Sigmoid colon (tissue), 7 donors: ENCODE results near the gene SMIM1. TPM values are rescaled to one million over a fixed set of nuclear protein-coding genes. Genes with fewer than 3 reads are reported as not detected.

Experiments used
- DNase-seq: peaks from one replicate; pipeline ENCODE4 v3.0.0-alpha.2; 2019
- H3K27ac ChIP-seq, 4 donors: fragments of 200-600 bp; sonication (generic); one replicate each; pipeline ENCODE4 v1.5.1; 2016 to 2019; ENCODE audit warnings: mild to moderate bottlenecking in 1 of 4
- H3K27me3 ChIP-seq, 3 donors: fragments of 200-600 bp; sonication (generic); one replicate each; pipeline ENCODE4 v1.5.1; 2019; ENCODE audit warnings: mild to moderate bottlenecking in 1 of 3
- H3K36me3 ChIP-seq, 4 donors: fragments of 200-600 bp; sonication (generic); one replicate each; pipeline ENCODE4 v1.5.1; 2016 to 2019
- H3K4me1 ChIP-seq, 4 donors: fragments of 200-600 bp; sonication (generic); one replicate each; pipeline ENCODE4 v1.5.1; 2017 to 2019
- H3K4me3 ChIP-seq, 4 donors: fragments of 200-600 bp; sonication (generic); one replicate each; pipeline ENCODE4 v1.5.1; 2017 to 2019; ENCODE audit warnings: mild to moderate bottlenecking in 2 of 4, moderate library complexity in 1 of 4
- H3K9me3 ChIP-seq, 4 donors: fragments of 200-600 bp in 3 of 4; sonication (generic) in 3 of 4; one replicate each; pipeline versions ENCODE4 v1.5.1 to v1.6.1; 2013 to 2019
- CTCF ChIP-seq, 4 experiments: fragments of 450-650 bp in 3 of 4; fragments of 200-600 bp in 1 of 4; IDR thresholded peaks; one replicate each; pipeline ENCODE4 v1.5.1; 2016 to 2019; ENCODE audit warnings: antibody characterized with exemption in 4 of 4, mild to moderate bottlenecking in 3 of 4, moderate library complexity in 2 of 4
- EP300 ChIP-seq, 4 donors: sonication (generic); formaldehyde crosslinking; IDR thresholded peaks; one replicate each; pipeline ENCODE4 v1.6.1; 2017; ENCODE audit warnings: antibody characterized with exemption in 4 of 4
- POLR2A ChIP-seq, 2 donors: fragments of 450-650 bp; IDR thresholded peaks; one replicate each; pipeline ENCODE4 v1.6.1; 2016; ENCODE audit warnings: antibody characterized with exemption in 2 of 2, mild to moderate bottlenecking in 2 of 2, moderate library complexity in 2 of 2
- POLR2AphosphoS5 ChIP-seq, 4 donors: sonication (generic); formaldehyde crosslinking; IDR thresholded peaks; one replicate each; pipeline ENCODE4 v1.6.1; 2017; ENCODE audit warnings: antibody characterized with exemption in 4 of 4
- WGBS, 2 donors: extraction: QIAGEN DNeasy Blood & Tissue Kit; methylation state at CpG; one replicate each; pipeline ENCODE4 v1.1.7; 2013; 5-methylcytosine and 5-hydroxymethylcytosine counted together
- intact Hi-C: fragments of 100-400 bp; cut with DNase I; formaldehyde crosslinking; loops from one replicate; pipeline ENCODE4 v1.15.1; 2023
- polyA plus RNA-seq, 3 donors: library from polyadenylated mRNA; stranded (reverse); fragments of 200-250 nt; gene quantifications; one replicate each; pipeline ENCODE4 v1.2.3, GENCODE V29; 2013
- total RNA-seq, 4 donors: library from RNA; depleted of rRNA; stranded (reverse); fragments of >200 nt; gene quantifications; one replicate each; pipeline ENCODE4 v1.1.0, GENCODE V29; 2016
- donor health status: healthy with polysubstance abuse.
- donor health status: Bipolar disorder and iron deficiency.
- donor health status: healthy.

Gene SMIM1
- total and polyA plus RNA-seq, 7 donors, result 2.7 to 10.8 (median 6.8) TPM; not detected in 1

- no peak overlapping the region for H3K27ac ChIP-seq
- 93 to 96% methylated on average over 16 of the region's 16 CpGs for WGBS, 2 donors
- H3K27me3 ChIP-seq, result peaks cover 7 to 37% (median 22%) of the 10 kb centered on the region in 3 donors
- no peak for DNase-seq
- no peaks in the 10 kb centered on the region for H3K9me3 ChIP-seq
- H3K4me1 ChIP-seq, result peaks cover 0 to 8% (median 1%) of the 10 kb centered on the region in 4 donors
- H3K36me3 ChIP-seq, result peaks cover 0 to 52% (median 13%) of the 10 kb centered on the region in 4 donors
- intact Hi-C loops, result no loop called here
- no peak overlapping the region for H3K4me3 ChIP-seq
- TF ChIP-seq POLR2AphosphoS5 (IDR thresholded peaks at IDR 0.05) (no peak), POLR2A (IDR thresholded peaks at IDR 0.05) (no peak), EP300 (IDR thresholded peaks at IDR 0.05) (no peak), CTCF (IDR thresholded peaks at IDR 0.05) (no peak)
These were observed 37.9 kb upstream of the SMIM1 start for GRCh38 chr1:3734602-3735001.

- no peak overlapping the region for H3K4me3 ChIP-seq
- peaks cover 7 to 32% (median 20%) of the 10 kb centered on the region in 3 donors for H3K27me3 ChIP-seq
- no peak for TF ChIP-seq POLR2AphosphoS5 (IDR thresholded peaks at IDR 0.05)
- TF ChIP-seq CTCF (IDR thresholded peaks at IDR 0.05), result no peak
- TF ChIP-seq POLR2A (IDR thresholded peaks at IDR 0.05), result no peak
- no peak for TF ChIP-seq EP300 (IDR thresholded peaks at IDR 0.05)
- H3K4me1 ChIP-seq, result peaks cover 0 to 8% (median 1%) of the 10 kb centered on the region in 4 donors
- H3K27ac ChIP-seq, result no peak overlapping the region
- no peaks in the 10 kb centered on the region for H3K9me3 ChIP-seq
- 86 to 88% methylated on average over 12 of the region's 12 CpGs for WGBS, 2 donors
- intact Hi-C loops, result no loop called here
- peaks cover 0 to 58% (median 13%) of the 10 kb centered on the region in 4 donors for H3K36me3 ChIP-seq
- no peak for DNase-seq
These were observed 37.4 kb upstream of the SMIM1 start for GRCh38 chr1:3735027-3735681.

- Histone ChIP-seq H3K27ac (no peak overlapping the region), H3K9me3 (no peaks in the 10 kb centered on the region), H3K4me1 (peaks cover 0 to 8% (median 1%) of the 10 kb centered on the region in 4 donors), H3K36me3 (peaks cover 0 to 63% (median 18%) of the 10 kb centered on the region in 4 donors), H3K27me3 (peaks cover 7 to 26% (median 16%) of the 10 kb centered on the region in 3 donors), H3K4me3 (no peak overlapping the region)
- DNase-seq, result no peak
- TF ChIP-seq POLR2AphosphoS5 (IDR thresholded peaks at IDR 0.05) (no peak), POLR2A (IDR thresholded peaks at IDR 0.05) (no peak), CTCF (IDR thresholded peaks at IDR 0.05) (no peak), EP300 (IDR thresholded peaks at IDR 0.05) (no peak)
- WGBS, 2 donors, result 86 to 89% methylated on average over 13 of the region's 13 CpGs
- intact Hi-C loops, result no loop called here
These were observed 36.9 kb upstream of the SMIM1 start for GRCh38 chr1:3735688-3736087.

GRCh38 chr1:3736131-3736561 lies 36.4 kb upstream of the SMIM1 start:
- TF ChIP-seq CTCF (IDR thresholded peaks at IDR 0.05), result no peak
- no peak for TF ChIP-seq EP300 (IDR thresholded peaks at IDR 0.05)
- TF ChIP-seq POLR2A (IDR thresholded peaks at IDR 0.05), result no peak
- no peak for TF ChIP-seq POLR2AphosphoS5 (IDR thresholded peaks at IDR 0.05)
- WGBS, 2 donors, result 93 to 94% methylated on average over 13 of the region's 13 CpGs
- H3K27me3 ChIP-seq, result peaks cover 7 to 22% (median 12%) of the 10 kb centered on the region in 3 donors
- peaks cover 0 to 8% (median 1%) of the 10 kb centered on the region in 4 donors for H3K4me1 ChIP-seq
- intact Hi-C loops, result no loop called here
- no peak for DNase-seq
- no peaks in the 10 kb centered on the region for H3K9me3 ChIP-seq
- no peak overlapping the region for H3K4me3 ChIP-seq
- H3K36me3 ChIP-seq, result peaks cover 0 to 68% (median 23%) of the 10 kb centered on the region in 4 donors
- H3K27ac ChIP-seq, result no peak overlapping the region
